GM15510 (cell line): ENCODE data around the gene USP17L20.
"Not testable (repeated sequence)": the region's sequence is repeated elsewhere in the genome, so short reads cannot be mapped to it uniquely, and the experiment has no call there.

Source experiments
- POLR2A ChIP-seq: IDR thresholded peaks from 3 replicates; pipeline ENCODE4 v1.6.1; 2011; ENCODE audit warnings: borderline replicate concordance; ENCODE audit not compliant: insufficient read length; ENCODE audit errors: extremely low read depth

Gene USP17L20, protein sequence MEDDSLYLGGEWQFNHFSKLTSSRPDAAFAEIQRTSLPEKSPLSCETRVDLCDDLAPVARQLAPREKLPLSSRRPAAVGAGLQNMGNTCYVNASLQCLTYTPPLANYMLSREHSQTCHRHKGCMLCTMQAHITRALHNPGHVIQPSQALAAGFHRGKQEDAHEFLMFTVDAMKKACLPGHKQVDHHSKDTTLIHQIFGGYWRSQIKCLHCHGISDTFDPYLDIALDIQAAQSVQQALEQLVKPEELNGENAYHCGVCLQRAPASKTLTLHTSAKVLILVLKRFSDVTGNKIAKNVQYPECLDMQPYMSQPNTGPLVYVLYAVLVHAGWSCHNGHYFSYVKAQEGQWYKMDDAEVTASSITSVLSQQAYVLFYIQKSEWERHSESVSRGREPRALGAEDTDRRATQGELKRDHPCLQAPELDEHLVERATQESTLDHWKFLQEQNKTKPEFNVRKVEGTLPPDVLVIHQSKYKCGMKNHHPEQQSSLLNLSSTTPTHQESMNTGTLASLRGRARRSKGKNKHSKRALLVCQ

DNA sequence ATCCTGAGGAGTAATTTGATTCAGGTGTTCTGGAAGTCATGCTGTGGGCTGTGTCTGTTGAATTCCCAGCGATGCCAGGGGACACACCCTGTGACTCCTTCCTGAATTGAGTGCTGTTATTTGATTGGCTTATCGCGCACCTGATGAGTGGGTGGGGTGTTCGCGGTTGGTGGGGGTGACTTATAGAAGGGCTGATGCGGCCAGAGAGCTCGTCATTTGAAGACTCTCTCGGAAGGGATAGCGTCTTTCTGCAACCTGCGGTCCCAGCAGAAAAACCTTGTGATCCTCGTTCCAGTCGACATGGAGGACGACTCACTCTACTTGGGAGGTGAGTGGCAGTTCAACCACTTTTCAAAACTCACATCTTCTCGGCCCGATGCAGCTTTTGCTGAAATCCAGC lies at the start of gene USP17L20:
TSS of gene USP17L20 (plus strand) at position 301 of the 400 bp plus-strand sequence. CDS start at position 301, 0 bp downstream.
- TF ChIP-seq POLR2A, result not testable (repeated sequence)

DNA sequence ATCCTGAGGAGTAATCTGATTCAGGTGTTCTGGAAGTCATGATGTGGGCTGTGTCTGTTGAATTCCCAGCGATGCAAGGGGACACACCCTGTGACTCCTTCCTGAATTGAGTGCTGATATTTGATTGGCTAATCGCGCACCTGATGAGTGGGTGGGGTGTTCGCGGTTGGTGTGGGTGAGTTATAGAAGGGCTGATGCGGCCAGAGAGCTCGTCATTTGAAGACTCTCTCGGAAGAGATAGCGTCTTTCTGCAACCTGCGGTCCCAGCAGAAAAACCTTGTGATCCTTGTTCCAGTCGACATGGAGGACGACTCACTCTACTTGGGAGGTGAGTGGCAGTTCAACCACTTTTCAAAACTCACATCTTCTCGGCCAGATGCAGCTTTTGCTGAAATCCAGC lies 47.6 kb upstream of the USP17L20 start, which contains the start of gene USP17L10:
TSS of gene USP17L10 (plus strand) at position 301 of the 400 bp plus-strand sequence. CDS start at position 301, 0 bp downstream.
- TF ChIP-seq POLR2A, result not testable (repeated sequence)

DNA sequence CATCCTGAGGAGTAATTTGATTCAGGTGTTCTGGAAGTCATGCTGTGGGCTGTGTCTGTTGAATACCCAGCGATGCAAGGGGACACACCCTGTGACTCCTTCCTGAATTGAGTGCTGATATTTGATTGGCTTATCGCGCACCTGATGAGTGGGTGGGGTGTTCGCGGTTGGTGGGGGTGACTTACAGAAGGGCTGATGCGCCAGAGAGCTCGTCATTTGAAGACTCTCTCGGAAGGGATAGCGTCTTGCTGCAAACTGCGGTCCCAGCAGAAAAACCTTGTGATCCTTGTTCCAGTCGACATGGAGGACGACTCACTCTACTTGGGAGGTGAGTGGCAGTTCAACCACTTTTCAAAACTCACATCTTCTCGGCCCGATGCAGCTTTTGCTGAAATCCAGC lies 42.8 kb upstream of the USP17L20 start, which contains the start of gene USP17L11:
TSS of gene USP17L11 (plus strand) at position 301 of the 400 bp plus-strand sequence. CDS start at position 301, 0 bp downstream.
- TF ChIP-seq POLR2A, result not testable (repeated sequence)

DNA sequence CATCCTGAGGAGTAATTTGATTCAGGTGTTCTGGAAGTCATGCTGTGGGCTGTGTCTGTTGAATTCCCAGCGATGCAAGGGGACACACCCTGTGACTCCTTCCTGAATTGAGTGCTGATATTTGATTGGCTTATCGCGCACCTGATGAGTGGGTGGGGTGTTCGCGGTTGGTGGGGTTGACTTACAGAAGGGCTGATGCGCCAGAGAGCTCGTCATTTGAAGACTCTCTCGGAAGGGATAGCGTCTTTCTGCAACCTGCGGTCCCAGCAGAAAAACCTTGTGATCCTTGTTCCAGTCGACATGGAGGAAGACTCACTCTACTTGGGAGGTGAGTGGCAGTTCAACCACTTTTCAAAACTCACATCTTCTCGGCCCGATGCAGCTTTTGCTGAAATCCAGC lies 38.1 kb upstream of the USP17L20 start, which contains the start of gene USP17L12:
TSS of gene USP17L12 (plus strand) at position 301 of the 400 bp plus-strand sequence. CDS start at position 301, 0 bp downstream.
- not testable (repeated sequence) for TF ChIP-seq POLR2A

DNA sequence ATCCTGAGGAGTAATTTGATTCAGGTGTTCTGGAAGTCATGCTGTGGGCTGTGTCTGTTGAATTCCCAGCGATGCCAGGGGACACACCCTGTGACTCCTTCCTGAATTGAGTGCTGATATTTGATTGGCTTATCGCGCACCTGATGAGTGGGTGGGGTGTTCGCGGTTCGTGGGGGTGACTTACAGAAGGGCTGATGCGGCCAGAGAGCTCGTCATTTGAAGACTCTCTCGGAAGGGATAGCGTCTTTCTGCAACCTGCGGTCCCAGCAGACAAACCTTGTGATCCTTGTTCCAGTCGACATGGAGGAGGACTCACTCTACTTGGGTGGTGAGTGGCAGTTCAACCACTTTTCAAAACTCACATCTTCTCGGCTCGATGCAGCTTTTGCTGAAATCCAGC lies 33.3 kb upstream of the USP17L20 start, which contains the start of gene USP17L13:
TSS of gene USP17L13 (plus strand) at position 301 of the 400 bp plus-strand sequence. CDS start at position 301, 0 bp downstream.
- not testable (repeated sequence) for TF ChIP-seq POLR2A

DNA sequence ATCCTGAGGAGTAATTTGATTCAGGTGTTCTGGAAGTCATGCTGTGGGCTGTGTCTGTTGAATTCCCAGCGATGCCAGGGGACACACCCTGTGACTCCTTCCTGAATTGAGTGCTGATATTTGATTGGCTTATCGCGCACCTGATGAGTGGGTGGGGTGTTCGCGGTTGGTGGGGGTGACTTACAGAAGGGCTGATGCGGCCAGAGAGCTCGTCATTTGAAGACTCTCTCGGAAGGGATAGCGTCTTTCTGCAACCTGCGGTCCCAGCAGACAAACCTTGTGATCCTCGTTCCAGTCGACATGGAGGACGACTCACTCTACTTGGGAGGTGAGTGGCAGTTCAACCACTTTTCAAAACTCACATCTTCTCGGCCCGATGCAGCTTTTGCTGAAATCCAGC lies 23.8 kb upstream of the USP17L20 start, which contains the start of gene USP17L15:
TSS of gene USP17L15 (plus strand) at position 301 of the 400 bp plus-strand sequence. CDS start at position 301, 0 bp downstream.
- not testable (repeated sequence) for TF ChIP-seq POLR2A

DNA sequence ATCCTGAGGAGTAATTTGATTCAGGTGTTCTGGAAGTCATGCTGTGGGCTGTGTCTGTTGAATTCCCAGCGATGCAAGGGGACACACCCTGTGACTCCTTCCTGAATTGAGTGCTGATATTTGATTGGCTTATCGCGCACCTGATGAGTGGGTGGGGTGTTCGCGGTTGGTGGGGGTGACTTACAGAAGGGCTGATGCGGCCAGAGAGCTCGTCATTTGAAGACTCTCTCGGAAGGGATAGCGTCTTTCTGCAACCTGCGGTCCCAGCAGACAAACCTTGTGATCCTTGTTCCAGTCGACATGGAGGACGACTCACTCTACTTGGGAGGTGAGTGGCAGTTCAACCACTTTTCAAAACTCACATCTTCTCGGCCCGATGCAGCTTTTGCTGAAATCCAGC lies 14.3 kb upstream of the USP17L20 start, which contains the start of gene USP17L17:
TSS of gene USP17L17 (plus strand) at position 301 of the 400 bp plus-strand sequence. CDS start at position 301, 0 bp downstream.
- not testable (repeated sequence) for TF ChIP-seq POLR2A

DNA sequence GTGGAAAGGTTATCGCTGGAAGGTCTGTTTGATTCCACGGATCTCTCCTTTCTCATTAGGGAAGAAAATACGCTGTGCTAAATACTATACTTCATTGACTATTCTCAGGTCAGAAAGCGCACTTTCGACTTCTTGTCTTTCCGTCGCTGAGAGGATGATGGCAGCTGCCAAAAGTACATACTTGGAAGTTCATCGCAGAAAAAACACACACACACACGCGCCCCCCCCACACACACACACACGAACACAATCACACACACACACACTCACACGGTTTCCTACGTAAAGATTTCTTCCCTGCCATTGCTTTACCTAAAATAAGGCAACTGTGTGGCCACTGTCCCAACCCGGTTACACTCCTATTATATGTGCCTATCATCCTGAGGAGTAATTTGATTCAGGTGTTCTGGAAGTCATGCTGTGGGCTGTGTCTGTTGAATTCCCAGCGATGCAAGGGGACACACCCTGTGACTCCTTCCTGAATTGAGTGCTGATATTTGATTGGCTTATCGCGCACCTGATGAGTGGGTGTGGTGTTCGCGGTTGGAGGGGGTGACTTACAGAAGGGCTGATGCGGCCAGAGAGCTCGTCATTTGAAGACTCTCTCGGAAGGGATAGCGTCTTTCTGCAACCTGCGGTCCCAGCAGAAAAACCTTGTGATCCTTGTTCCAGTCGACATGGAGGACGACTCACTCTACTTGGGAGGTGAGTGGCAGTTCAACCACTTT lies 9.8 kb upstream of the USP17L20 start, which contains the start of gene USP17L18:
TSS of gene USP17L18 (plus strand) at position 678 of the 728 bp plus-strand sequence. CDS start at position 678, 0 bp downstream.
- not testable (repeated sequence) for TF ChIP-seq POLR2A

DNA sequence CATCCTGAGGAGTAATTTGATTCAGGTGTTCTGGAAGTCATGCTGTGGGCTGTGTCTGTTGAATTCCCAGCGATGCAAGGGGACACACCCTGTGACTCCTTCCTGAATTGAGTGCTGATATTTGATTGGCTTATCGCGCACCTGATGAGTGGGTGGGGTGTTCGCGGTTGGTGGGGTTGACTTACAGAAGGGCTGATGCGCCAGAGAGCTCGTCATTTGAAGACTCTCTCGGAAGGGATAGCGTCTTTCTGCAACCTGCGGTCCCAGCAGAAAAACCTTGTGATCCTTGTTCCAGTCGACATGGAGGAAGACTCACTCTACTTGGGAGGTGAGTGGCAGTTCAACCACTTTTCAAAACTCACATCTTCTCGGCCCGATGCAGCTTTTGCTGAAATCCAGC lies 4.8 kb upstream of the USP17L20 start, which contains the start of gene USP17L19:
TSS of gene USP17L19 (plus strand) at position 301 of the 400 bp plus-strand sequence. CDS start at position 301, 0 bp downstream.
- not testable (repeated sequence) for TF ChIP-seq POLR2A

DNA sequence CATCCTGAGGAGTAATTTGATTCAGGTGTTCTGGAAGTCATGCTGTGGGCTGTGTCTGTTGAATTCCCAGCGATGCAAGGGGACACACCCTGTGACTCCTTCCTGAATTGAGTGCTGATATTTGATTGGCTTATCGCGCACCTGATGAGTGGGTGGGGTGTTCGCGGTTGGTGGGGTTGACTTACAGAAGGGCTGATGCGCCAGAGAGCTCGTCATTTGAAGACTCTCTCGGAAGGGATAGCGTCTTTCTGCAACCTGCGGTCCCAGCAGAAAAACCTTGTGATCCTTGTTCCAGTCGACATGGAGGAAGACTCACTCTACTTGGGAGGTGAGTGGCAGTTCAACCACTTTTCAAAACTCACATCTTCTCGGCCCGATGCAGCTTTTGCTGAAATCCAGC lies 4.6 kb downstream of the USP17L20 start, which contains the start of gene USP17L21:
TSS of gene USP17L21 (plus strand) at position 301 of the 400 bp plus-strand sequence. CDS start at position 301, 0 bp downstream.
- not testable (repeated sequence) for TF ChIP-seq POLR2A

DNA sequence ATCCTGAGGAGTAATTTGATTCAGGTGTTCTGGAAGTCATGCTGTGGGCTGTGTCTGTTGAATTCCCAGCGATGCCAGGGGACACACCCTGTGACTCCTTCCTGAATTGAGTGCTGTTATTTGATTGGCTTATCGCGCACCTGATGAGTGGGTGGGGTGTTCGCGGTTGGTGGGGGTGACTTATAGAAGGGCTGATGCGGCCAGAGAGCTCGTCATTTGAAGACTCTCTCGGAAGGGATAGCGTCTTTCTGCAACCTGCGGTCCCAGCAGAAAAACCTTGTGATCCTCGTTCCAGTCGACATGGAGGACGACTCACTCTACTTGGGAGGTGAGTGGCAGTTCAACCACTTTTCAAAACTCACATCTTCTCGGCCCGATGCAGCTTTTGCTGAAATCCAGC lies 9.4 kb downstream of the USP17L20 start, which contains the start of gene USP17L22:
TSS of gene USP17L22 (plus strand) at position 301 of the 400 bp plus-strand sequence. CDS start at position 301, 0 bp downstream.
- TF ChIP-seq POLR2A, result not testable (repeated sequence)
